Measurements from ENCODE around the gene CLPX.
"Not testable (repeated sequence)": the region's sequence is repeated elsewhere in the genome, so short reads cannot be mapped to it uniquely, and the experiment has no call there.

Gene CLPX

DNA sequence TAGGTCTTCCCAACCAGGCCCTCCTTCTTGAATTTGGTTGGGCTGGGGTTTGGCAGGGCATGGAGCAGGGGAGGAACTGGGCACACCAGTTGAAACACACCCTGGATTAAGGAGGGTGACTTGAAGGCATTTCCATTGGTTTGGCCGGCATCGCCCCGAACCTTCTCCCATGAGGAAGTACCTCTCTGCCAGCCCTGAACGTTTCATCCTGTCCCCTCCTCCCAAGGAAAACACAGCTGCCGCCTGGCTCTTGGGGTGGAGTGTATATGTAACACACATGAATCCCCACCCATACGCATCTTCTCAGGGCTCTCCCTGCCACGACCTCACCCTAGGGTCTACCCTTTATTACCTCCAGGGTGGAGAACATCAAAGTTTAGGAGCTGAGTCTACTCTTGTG is 84.7 kb downstream of the CLPX start:
- no peak for DNase-seq (ENCODE audit: low read depth)

DNA sequence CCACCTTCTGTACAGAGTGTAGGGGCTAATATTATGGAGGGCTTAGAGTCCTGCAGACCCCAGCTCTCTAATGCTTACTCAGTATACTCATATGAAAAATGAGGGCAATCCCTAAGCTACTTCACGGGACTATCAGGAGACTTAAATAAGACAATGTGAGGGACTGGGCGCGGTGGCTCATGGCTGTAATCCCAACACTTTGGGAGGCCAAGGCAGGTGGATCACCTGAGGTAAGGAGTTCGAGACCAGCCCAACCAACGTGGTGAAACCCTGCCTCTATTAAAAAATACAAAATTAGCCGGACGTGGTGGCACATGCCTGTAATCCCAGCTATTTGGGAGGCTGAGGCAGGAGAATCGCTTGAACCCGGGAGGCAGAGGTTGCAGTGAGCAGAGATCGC is 85.3 kb downstream of the CLPX start:
- DNase-seq (ENCODE audit: low read depth): not testable (repeated sequence)

DNA sequence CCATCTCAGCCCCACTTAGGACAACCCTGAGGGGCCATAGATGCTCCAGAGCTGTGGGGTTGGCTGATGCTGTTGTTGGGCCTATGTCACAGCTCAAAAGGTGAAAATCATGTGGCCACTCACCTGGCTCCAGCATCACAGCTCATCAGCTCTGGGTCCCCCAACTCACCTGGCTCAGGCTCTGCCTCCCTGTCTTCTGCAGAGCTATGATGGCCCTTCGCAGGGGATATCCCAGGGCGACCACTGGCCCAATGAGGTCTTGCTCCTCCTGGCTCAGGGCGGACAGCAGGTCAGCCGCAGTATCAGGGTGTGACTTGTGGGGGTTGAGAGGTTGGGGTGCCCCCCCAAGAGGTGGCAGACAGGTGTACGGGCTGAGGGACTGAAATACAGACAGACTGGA is 85.8 kb downstream of the CLPX start:
- no peak for DNase-seq (ENCODE audit: low read depth)

Measured in HS-5 (cell line).